Heart right ventricle (tissue), 16 donors: ENCODE results near the gene EZR. TPM values are rescaled to one million over a fixed set of nuclear protein-coding genes. Genes with fewer than 3 reads are reported as not detected.
A peak's percentile ranks its signal among the peaks of the same experiment; 100 is the strongest.

Experiments used
- ATAC-seq, 8 donors: fragments of 200-7000 bp; cut with Tn5 transposase; one replicate each; pipeline ENCODE4 v1.9.1; 2020; ENCODE audit warnings: mild to moderate bottlenecking in 8 of 8, moderate library complexity in 8 of 8, moderate number of reproducible peaks in 1 of 8
- DNase-seq, 2 donors: peaks; one replicate each; pipeline ENCODE4 v3.0.0-alpha.2; 2020
- H3K27ac ChIP-seq, 10 donors: fragments of 200-600 bp; sonication (generic) in 2 of 10; one replicate each; pipeline versions ENCODE4 v1.5.0 to v1.8.0; 2020 to 2022; ENCODE audit warnings: mild to moderate bottlenecking in 3 of 10
- H3K27me3 ChIP-seq, 7 donors: fragments of 200-600 bp; one replicate each; pipeline ENCODE4 v1.8.0; 2021 to 2022; ENCODE audit warnings: mild to moderate bottlenecking in 2 of 7
- H3K36me3 ChIP-seq, 9 donors: fragments of 200-600 bp; sonication (generic) in 1 of 9; one replicate each; pipeline versions ENCODE4 v1.5.0 to v1.8.0; 2020 to 2022; ENCODE audit warnings: mild to moderate bottlenecking in 2 of 9
- H3K4me1 ChIP-seq, 9 donors: fragments of 200-600 bp; sonication (generic) in 1 of 9; one replicate each; pipeline versions ENCODE4 v1.5.0 to v1.8.0; 2020 to 2022; ENCODE audit warnings: mild to moderate bottlenecking in 4 of 9
- H3K4me3 ChIP-seq, 10 donors: fragments of 200-600 bp; sonication (generic) in 2 of 10; one replicate each; pipeline versions ENCODE4 v1.5.0 to v1.8.0; 2020 to 2022; ENCODE audit warnings: mild to moderate bottlenecking in 7 of 10, moderate library complexity in 2 of 10
- H3K9me3 ChIP-seq, 11 donors: fragments of 200-600 bp in 10 of 11; sonication (generic) in 2 of 11; one replicate each; pipeline versions ENCODE4 v1.5.0 to v1.8.0; 2013 to 2022; ENCODE audit warnings: mild to moderate bottlenecking in 2 of 11, control low read depth in 1 of 11, moderate library complexity in 1 of 11
- CTCF ChIP-seq, 9 donors: fragments of 200-600 bp; sonication (generic) in 2 of 9; IDR thresholded peaks; one replicate each; pipeline versions ENCODE4 v1.5.0 to v1.8.0; 2021 to 2022; ENCODE audit warnings: antibody characterized with exemption in 9 of 9, mild to moderate bottlenecking in 5 of 9, moderate library complexity in 1 of 9
- WGBS, 2 donors: extraction: QIAGEN DNeasy Blood & Tissue Kit; methylation state at CpG; one replicate each; pipeline ENCODE4 v1.1.7; 2013; ENCODE audit warnings: inconsistent platforms in 1 of 2; 5-methylcytosine and 5-hydroxymethylcytosine counted together
- intact Hi-C, 10 donors: fragments of 100-400 bp; cut with DNase I; formaldehyde crosslinking; loops; one replicate each; pipeline versions ENCODE4 v1.11.1 to v1.14.2; 2022
- polyA plus RNA-seq, 2 donors: library from polyadenylated mRNA; stranded (reverse); fragments of 200-250 nt; gene quantifications; one replicate each; pipeline ENCODE4 v1.2.3, GENCODE V29; 2013
- total RNA-seq, 10 donors: library from RNA; stranded (reverse); fragmentation: NEBNext Ultra II Directional in 3 of 10; extraction: Animal tissue kit (Norgen Biotek cat#: 25700) in 3 of 10; gene quantifications; one replicate each; pipeline versions ENCODE4 v1.2.1 to v1.2.4, GENCODE V29; 2021 to 2023
- donor health status: Arrhythmogenic right ventricular cardiomyopathy.
- donor health status: ischemic (EF 13 %, LVEDD 7.1; RV severe dilation, severe dysfunction).
- donor health status: healthy with polysubstance abuse.
- donor health status: DM: no; HTN: yes; CAD: no.
- donor health status: DM: no; HTN: no; CAD: no.
- donor health status: ischemic (EF 25% LVEDD 6.9; RV normal size, moderate dysfunction).
- donor health status: ischemic (EF 25% LVEDD 5.7; RV mildly dilated, moderate dysfunction).
- donor health status: healthy.
- donor health status: DM: yes; HTN: yes; CAD: no.
- donor health status: Ischemic cardiomyopathy.
- donor health status: ischemic (EF 35%, LVEDD 5.7; RV mildly dilated, moderate dysfunction).
- donor health status: nonischemic (EF 11% LVEDD 7.7; RV severe dilation, severe dysfunction).
- donor health status: DM: yes; HTN: yes; CAD: no.
- donor health status: PGD.
- donor health status: ischemic (EF 29% LVEDD 5.4; RV normal size, mild dysfunction).
- donor health status: nonischemic (EF 23%, LVEDD 6.1; RV moderate dilation, normal function).

Gene EZR
- total and polyA plus RNA-seq, 12 donors: 90.3 to 322 (median 186) TPM

DNA sequence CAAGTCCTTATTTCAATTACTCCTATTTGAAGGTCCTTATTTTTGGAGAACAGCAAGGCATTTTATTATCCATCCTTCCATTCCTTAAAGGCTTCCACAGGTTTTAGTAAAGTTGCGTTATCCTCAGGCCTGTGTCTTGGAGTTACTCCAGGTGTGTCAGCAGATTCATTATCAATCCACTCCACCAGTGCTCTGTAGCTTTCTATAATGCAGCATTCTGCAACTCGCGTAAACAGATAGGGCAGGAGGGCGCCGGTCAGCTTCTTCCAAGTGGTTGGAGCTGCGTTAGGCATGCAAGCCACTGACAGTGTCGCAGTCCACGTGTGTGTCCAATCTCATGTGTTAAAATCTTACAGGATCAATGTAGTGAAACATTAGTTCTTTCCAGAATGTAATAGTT is 93.5 kb downstream of the EZR start:
- H3K4me1 ChIP-seq: peaks cover 0 to 11% (median 0%) of the 10 kb centered on the region in 9 donors
- H3K4me3 ChIP-seq: no peak overlapping the region
- no peaks in the 10 kb centered on the region for H3K27me3 ChIP-seq
- ATAC-seq (no peak), DNase-seq (no peak)
- WGBS, 2 donors: 86 to 91% methylated on average over 8 of the region's 8 CpGs
- H3K9me3 ChIP-seq: peaks cover 0 to 12% (median 0%) of the 10 kb centered on the region in 11 donors
- H3K36me3 ChIP-seq: peaks cover 0 to 30% (median 0%) of the 10 kb centered on the region in 9 donors
- intact Hi-C loops: no loop called here
- no peak for TF ChIP-seq CTCF (IDR thresholded peaks at IDR 0.05)
- no peak overlapping the region for H3K27ac ChIP-seq

GRCh38 chr6:158722176-158722729 is 96.9 kb downstream of the EZR start:
- no peak overlapping the region for H3K4me3 ChIP-seq
- 81 to 93% methylated on average over 5 of the region's 5 CpGs for WGBS, 2 donors
- DNase-seq: no peak

GRCh38 chr6:158718461-158719046 is 100.6 kb downstream of the EZR start:
- Histone ChIP-seq H3K9me3 (no peaks in the 10 kb centered on the region), H3K4me1 (peaks cover 0 to 67% (median 0%) of the 10 kb centered on the region in 9 donors), H3K36me3 (peaks cover 0 to 16% (median 0%) of the 10 kb centered on the region in 9 donors), H3K27ac (peak overlapping the region in 1 of 10 donors; percentile 75), H3K27me3 (no peaks in the 10 kb centered on the region), H3K4me3 (no peak overlapping the region)
- TF ChIP-seq CTCF (IDR thresholded peaks at IDR 0.05): peak; percentile 35 to 63 (median 54)
- DNase-seq (no peak), ATAC-seq (peak; percentile 35 to 57 (median 42))
- 47 to 48% methylated on average over 13 of the region's 13 CpGs for WGBS, 2 donors
- intact Hi-C loops: loop anchor here in 2 of 10 donors (5.0 kb wide), 1 partner anchor 254 kb away; no protein-coding TSS in a partner anchor

More at GRCh38 chr6:158722176-158722729, 96.9 kb downstream of the EZR start:
- H3K36me3 ChIP-seq: peaks cover 0 to 18% (median 0%) of the 10 kb centered on the region in 9 donors
- ATAC-seq: no peak
- no peaks in the 10 kb centered on the region for H3K27me3 ChIP-seq
- peaks cover 0 to 44% (median 0%) of the 10 kb centered on the region in 9 donors for H3K4me1 ChIP-seq
- TF ChIP-seq CTCF (IDR thresholded peaks at IDR 0.05): no peak
- no peaks in the 10 kb centered on the region for H3K9me3 ChIP-seq
- H3K27ac ChIP-seq: no peak overlapping the region
- intact Hi-C loops: no loop called here

DNA sequence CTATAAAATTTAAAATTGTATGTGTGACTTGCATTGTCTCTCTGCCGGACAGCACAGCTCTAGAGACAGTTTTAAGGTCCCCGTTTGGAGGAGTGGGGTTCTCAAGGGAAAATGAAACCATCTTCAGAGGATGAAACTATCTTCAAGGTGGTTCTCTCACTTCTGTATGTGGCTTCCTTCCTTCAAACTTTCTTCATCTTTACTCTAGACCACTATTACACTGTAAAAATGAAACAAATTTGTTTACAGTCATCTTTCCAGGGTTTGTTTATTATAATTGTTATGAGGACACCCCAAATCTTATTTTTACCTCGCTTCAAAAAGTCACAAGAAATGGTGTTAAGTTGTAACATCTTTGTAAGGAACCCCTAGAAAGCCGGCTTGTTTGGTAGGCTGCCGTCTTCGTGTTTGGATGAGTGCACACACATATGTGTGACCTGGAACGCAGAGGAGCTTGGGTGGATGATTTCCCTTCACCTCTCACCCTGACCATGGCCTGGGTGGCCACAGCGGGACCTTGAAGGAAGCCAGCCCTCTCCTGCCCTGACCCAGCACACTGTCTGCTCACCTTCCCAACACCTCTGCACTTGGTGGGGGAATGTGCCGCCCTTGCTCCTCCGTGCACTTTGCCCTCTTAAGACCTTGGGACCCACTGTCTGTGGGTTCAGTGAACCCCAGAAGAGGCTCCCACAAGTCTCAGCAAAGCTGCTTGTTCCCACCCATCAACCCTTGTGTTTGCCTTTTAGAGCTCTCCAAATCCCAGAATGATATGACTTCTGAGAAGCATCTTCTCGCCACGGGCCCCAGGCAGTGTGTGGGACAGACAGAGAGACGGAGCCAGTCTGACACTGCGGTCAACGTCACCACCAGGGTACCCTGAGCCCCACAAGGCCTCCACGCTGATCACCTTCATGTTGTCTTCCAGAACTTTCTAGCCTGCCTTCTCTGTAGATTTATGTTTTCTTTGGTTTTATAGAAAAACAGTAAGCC is 101.5 kb downstream of the EZR start:
- no peaks in the 10 kb centered on the region for H3K9me3 ChIP-seq
- no peak overlapping the region for H3K4me3 ChIP-seq
- H3K36me3 ChIP-seq: peaks cover 0 to 22% (median 0%) of the 10 kb centered on the region in 9 donors
- intact Hi-C loops: loop anchor here in 2 of 10 donors (5.0 kb wide), 1 partner anchor 255 kb away; no protein-coding TSS in a partner anchor
- H3K4me1 ChIP-seq: peaks cover 0 to 67% (median 0%) of the 10 kb centered on the region in 9 donors
- H3K27ac ChIP-seq: peak overlapping the region in 1 of 10 donors; percentile 78
- 86 to 89% methylated on average over 16 of the region's 16 CpGs for WGBS, 2 donors
- TF ChIP-seq CTCF (IDR thresholded peaks at IDR 0.05): no peak
- ATAC-seq: no peak
- no peaks in the 10 kb centered on the region for H3K27me3 ChIP-seq
- DNase-seq: no peak
